Measurements from ENCODE around the gene TNFAIP8L2. TPM values are rescaled to one million over a fixed set of nuclear protein-coding genes. Genes with fewer than 3 reads are reported as not detected.

The TNFAIP8L2 gene
- total and polyA plus RNA-seq, 2 donors (not counting 3 experiments of a cell fraction or from before 2014, with no cell fraction given) = 0.06 TPM; not detected in 1

- H2AFZ ChIP-seq (ENCODE audit: low read depth, low read length) = no peak overlapping the region
- no TSS peak for BruUV-seq (replicated peaks)
- intact Hi-C loops (cut with micrococcal nuclease) (loop anchor here (10.0 kb wide), 1 partner anchor 957 kb away; the partner anchor contains the start of gene ANP32E), dilution Hi-C loops (cut with MboI; ENCODE audit: extremely low pct_ligation_motif_present, low sequenced_read_pairs) (no loop called here)
- POLR2A ChIA-PET = interaction anchor here (0.6 kb wide), 1 partner anchor 91 kb away, joined by 6 read pairs; no protein-coding TSS in a partner anchor
- H3K9ac ChIP-seq (replicated peaks; ENCODE audit: extremely low read depth, insufficient read depth, low read length) = no peak overlapping the region
- no peaks in the 10 kb centered on the region for H3K9me1 ChIP-seq (replicated peaks; ENCODE audit: control insufficient read depth, extremely low read depth, insufficient read depth, low read length)
- H4K20me1 ChIP-seq (replicated peaks; ENCODE audit: control insufficient read depth, extremely low read depth, insufficient read depth, low read length) = no peaks in the 10 kb centered on the region
- no peaks in the 10 kb centered on the region for H3K27me3 ChIP-seq (ENCODE audit: control insufficient read depth in 2 of 2, insufficient read depth in 2 of 2, low read length in 2 of 2)
- no peak overlapping the region for H3K4me2 ChIP-seq (ENCODE audit: insufficient read depth, low read length)
- no peak overlapping the region for H3K27ac ChIP-seq (ENCODE audit: insufficient read depth, low read depth, low read length)
- TF ChIP-seq MYC (IDR thresholded peaks at IDR 0.05; ENCODE audit: low read depth, low read length) (no peak), GATA2 (IDR thresholded peaks at IDR 0.05; ENCODE audit: insufficient read depth, insufficient read length, low read depth, low read length) (no peak), POLR2AphosphoS5 (IDR thresholded peaks at IDR 0.05; ENCODE audit: insufficient read depth, low read depth, low read length) (no peak), EZH2 (IDR thresholded peaks at IDR 0.05; ENCODE audit: borderline replicate concordance, low read depth, low read length, severe bottlenecking) (no peak), FOS (IDR thresholded peaks at IDR 0.05; ENCODE audit: borderline replicate concordance, insufficient read depth, low read length) (no peak), MAX (IDR thresholded peaks at IDR 0.05; ENCODE audit: insufficient read depth, insufficient read length) (no peak), POLR2A (IDR thresholded peaks at IDR 0.05; ENCODE audit: low read depth, low read length) (no peak), CTCF (IDR thresholded peaks at IDR 0.05; ENCODE audit: extremely low read depth in 1 of 2, insufficient read depth in 1 of 2, low read depth in 1 of 2, low read length in 2 of 2) (no peak), JUN (IDR thresholded peaks at IDR 0.05; ENCODE audit: borderline replicate concordance, insufficient read depth, insufficient read length, low read depth) (no peak)
- CTCF ChIA-PET = no interaction called here
- no peaks in the 10 kb centered on the region for H3K36me3 ChIP-seq (ENCODE audit: control insufficient read depth in 2 of 2, extremely low read depth in 1 of 2, insufficient read depth in 2 of 2, low read length in 2 of 2)
- no peaks in the 10 kb centered on the region for H3K9me3 ChIP-seq (replicated peaks; ENCODE audit: control insufficient read depth, insufficient read depth, low read length)
- H3K79me2 ChIP-seq (ENCODE audit: control insufficient read depth, insufficient read depth, low read length) = peaks cover 27% of the 10 kb centered on the region
- no peak for FAIRE-seq
- no peak overlapping the region for H3K4me3 ChIP-seq (replicated peaks in 1 of 3; ENCODE audit: insufficient read depth in 1 of 3, low read depth in 1 of 3, low read length in 3 of 3)
- peaks cover 10% of the 10 kb centered on the region for H3K4me1 ChIP-seq (ENCODE audit: control insufficient read depth, extremely low read depth, insufficient read depth, low read length)
- DNase-seq (ENCODE audit: low read depth, low spot score) = no peak
These were observed 35.6 kb downstream of the TNFAIP8L2 start for GRCh38 chr1:151192047-151192446.
